ENCODE results near the gene MSI2.

The MSI2 gene

GRCh38 chr17:57676543-57676942 is 420.2 kb downstream of the MSI2 start:
- Histone ChIP-seq H3K27me3 (no peaks in the 10 kb centered on the region), H3K9me3 (no peaks in the 10 kb centered on the region), H3K4me1 (peaks cover 35% of the 10 kb centered on the region), H3K36me3 (peaks cover 19% of the 10 kb centered on the region), H3K4me3 (ENCODE audit: low read depth, low read length) (no peak overlapping the region)
- no peak for TF ChIP-seq CTCF (IDR thresholded peaks at IDR 0.05; ENCODE audit: low read depth, low read length)
- DNase-seq: no peak

DNA sequence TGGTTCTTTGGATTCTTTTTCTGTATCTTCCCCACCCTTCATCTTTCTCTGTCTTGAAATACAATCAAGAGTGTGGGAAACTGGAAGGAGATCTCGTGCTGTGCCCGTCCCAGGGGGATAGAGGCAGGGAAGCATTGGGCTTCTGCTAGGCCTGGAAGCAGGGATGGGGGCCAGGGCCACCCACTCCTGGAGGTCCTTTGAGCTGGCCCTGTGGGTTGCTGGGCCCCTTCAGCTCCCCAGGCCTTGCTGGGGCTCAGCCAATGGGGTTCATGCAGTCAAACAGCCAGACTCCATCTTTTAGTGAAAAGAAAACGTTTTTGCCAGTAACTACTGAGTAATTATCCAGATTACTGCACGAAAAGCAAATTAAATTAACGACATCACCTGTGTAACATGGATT is 421.0 kb downstream of the MSI2 start:
- no peaks in the 10 kb centered on the region for H3K27me3 ChIP-seq
- H3K4me3 ChIP-seq (ENCODE audit: low read depth, low read length): no peak overlapping the region
- peaks cover 19% of the 10 kb centered on the region for H3K36me3 ChIP-seq
- peaks cover 27% of the 10 kb centered on the region for H3K4me1 ChIP-seq
- no peaks in the 10 kb centered on the region for H3K9me3 ChIP-seq
- TF ChIP-seq CTCF (IDR thresholded peaks at IDR 0.05; ENCODE audit: low read depth, low read length): no peak
- DNase-seq: no peak

DNA sequence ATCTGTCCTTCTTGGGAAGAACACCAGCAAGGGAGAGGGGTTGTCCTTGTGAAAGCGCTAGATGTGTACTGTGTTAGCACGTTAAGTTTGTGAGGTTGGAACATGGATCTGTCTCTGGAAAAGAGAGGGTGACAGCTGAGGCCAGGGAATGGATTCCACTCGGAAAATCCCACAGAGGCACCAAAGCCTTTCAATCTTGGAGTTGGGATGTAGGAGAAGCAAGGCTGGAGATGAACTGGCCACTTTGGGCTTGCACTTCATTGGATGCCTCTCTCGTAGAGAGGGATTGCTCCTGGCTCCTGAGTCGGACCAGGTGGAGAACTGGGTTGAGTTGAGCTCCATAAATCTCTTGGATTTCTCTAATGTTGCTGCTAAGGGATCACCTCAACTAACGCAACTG is 421.5 kb downstream of the MSI2 start:
- TF ChIP-seq CTCF (IDR thresholded peaks at IDR 0.05; ENCODE audit: low read depth, low read length): no peak
- no peaks in the 10 kb centered on the region for H3K27me3 ChIP-seq
- no peaks in the 10 kb centered on the region for H3K9me3 ChIP-seq
- H3K36me3 ChIP-seq: peaks cover 19% of the 10 kb centered on the region
- DNase-seq: no peak
- no peak overlapping the region for H3K4me3 ChIP-seq (ENCODE audit: low read depth, low read length)
- peaks cover 22% of the 10 kb centered on the region for H3K4me1 ChIP-seq

DNA sequence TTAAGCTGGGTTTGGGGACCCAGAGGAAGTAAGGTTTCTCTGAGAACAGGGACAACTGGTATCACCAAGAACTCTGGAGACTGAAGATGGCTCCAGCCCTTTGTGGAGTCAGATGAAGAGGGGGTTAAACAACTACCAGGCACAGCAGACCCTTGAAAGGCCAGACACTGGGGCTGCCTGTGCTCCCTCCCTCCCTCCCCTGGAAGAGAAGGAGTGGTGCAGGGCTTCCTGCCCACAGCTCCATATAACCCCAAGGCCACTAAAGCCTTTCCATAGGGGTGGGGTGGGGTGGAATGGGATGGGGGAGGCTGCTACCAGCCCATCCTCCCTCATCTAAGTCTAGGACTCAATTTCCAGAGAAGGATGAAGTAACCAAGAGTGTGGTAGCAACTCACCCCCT is 422.1 kb downstream of the MSI2 start:
- Histone ChIP-seq H3K4me1 (peaks cover 17% of the 10 kb centered on the region), H3K9me3 (no peaks in the 10 kb centered on the region), H3K4me3 (ENCODE audit: low read depth, low read length) (no peak overlapping the region), H3K27me3 (no peaks in the 10 kb centered on the region), H3K36me3 (peaks cover 19% of the 10 kb centered on the region)
- DNase-seq: no peak
- no peak; the same call in 1 of the 2 replicates for TF ChIP-seq CTCF (IDR thresholded peaks at IDR 0.05; ENCODE audit: low read depth, low read length)

DNA sequence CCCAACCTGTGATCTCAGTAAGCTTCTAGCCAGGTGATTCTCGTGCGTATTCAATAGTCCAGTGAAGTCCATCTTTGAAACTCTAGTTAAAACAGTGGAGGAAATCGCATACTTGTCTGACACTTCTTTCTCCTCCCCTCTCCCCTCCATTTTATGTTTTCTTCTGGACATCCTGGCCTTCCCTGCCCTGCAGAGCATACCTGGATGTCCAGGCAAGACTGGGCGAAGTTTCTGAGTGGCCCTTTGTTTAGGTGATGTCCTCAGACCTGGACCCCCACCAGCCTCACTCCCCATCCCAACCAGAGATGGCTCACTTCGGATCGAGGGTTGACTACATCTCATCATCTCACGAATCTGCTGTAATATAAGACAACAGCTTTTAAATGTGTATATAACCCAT is 423.0 kb downstream of the MSI2 start:
- TF ChIP-seq CTCF (IDR thresholded peaks at IDR 0.05; ENCODE audit: low read depth, low read length): no peak
- no peaks in the 10 kb centered on the region for H3K9me3 ChIP-seq
- no peak overlapping the region for H3K4me3 ChIP-seq (ENCODE audit: low read depth, low read length)
- H3K27me3 ChIP-seq: no peaks in the 10 kb centered on the region
- H3K4me1 ChIP-seq: peaks cover 16% of the 10 kb centered on the region
- DNase-seq: no peak
- H3K36me3 ChIP-seq: peaks cover 19% of the 10 kb centered on the region

GRCh38 chr17:57679906-57680695 is 423.8 kb downstream of the MSI2 start:
- Histone ChIP-seq H3K27me3 (no peaks in the 10 kb centered on the region), H3K4me3 (ENCODE audit: low read depth, low read length) (no peak overlapping the region), H3K9me3 (no peaks in the 10 kb centered on the region), H3K36me3 (peaks cover 18% of the 10 kb centered on the region), H3K4me1 (peaks cover 16% of the 10 kb centered on the region)
- no peak for DNase-seq
- no peak for TF ChIP-seq CTCF (IDR thresholded peaks at IDR 0.05; ENCODE audit: low read depth, low read length)
